Activated naive CD4-positive, alpha-beta T cell treated with anti-CD3 and anti-CD28 coated beads, Interleukin-2, amount 10 ng/mL, durations not matched to agents 7 days and 5 days (primary cell): ENCODE data around the gene OCA2.

Source experiments
- CTCF ChIA-PET: fragments of 350-600 bp; sonication (Branson Sonifier 250); formaldehyde crosslinking; loops from one replicate; lab custom pipeline; 2021; ENCODE audit warnings: antibody characterized with exemption; lab: Charles Lee
- DNase-seq: peaks from one replicate; pipeline ENCODE4 v3.0.0-alpha.2; 2020
- H3K27ac Mint-ChIP-seq: one replicate; pipeline ENCODE4 v1.8.0; 2021; ENCODE audit warnings: mild to moderate bottlenecking, moderate library complexity, mixed read lengths
- H3K27me3 Mint-ChIP-seq: one replicate; pipeline ENCODE4 v1.8.0; 2021; ENCODE audit warnings: mild to moderate bottlenecking, mixed read lengths
- H3K36me3 Mint-ChIP-seq: one replicate; pipeline ENCODE4 v1.8.0; 2021; ENCODE audit warnings: mixed read lengths
- H3K4me1 Mint-ChIP-seq: one replicate; pipeline ENCODE4 v1.8.0; 2021; ENCODE audit warnings: mixed read lengths
- H3K4me3 Mint-ChIP-seq: one replicate; pipeline ENCODE4 v1.8.0; 2021; ENCODE audit warnings: mild to moderate bottlenecking, moderate library complexity, mixed read lengths
- H3K9me3 Mint-ChIP-seq: one replicate; pipeline ENCODE4 v1.8.0; 2021; ENCODE audit warnings: mixed read lengths

OCA2 gene

DNA sequence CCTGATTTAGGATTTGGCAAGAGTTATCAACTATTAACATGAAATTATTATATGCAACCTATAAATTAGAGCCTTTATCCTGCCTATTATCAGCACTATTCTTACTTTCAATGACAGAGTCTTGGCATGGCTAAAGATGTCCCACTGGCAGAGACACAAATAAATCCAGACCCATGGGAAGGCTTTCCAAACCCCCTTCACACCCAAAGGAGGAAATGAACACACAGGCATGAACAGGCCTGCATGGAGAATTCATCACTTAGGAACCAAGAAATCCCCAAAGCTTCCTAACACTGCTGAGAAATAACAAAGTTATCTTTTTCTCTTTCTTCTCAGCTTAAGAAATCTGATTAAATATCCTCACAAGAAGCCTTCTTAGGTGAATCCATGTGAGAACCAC lies 213.9 kb downstream of the OCA2 start:
- Mint-ChIP-seq H3K27ac (no peak overlapping the region), H3K27me3 (no peaks in the 10 kb centered on the region), H3K9me3 (peaks cover 10% of the 10 kb centered on the region), H3K4me3 (no peak overlapping the region), H3K4me1 (no peaks in the 10 kb centered on the region), H3K36me3 (no peaks in the 10 kb centered on the region)
- no peak for DNase-seq
- CTCF ChIA-PET = no interaction called here

DNA sequence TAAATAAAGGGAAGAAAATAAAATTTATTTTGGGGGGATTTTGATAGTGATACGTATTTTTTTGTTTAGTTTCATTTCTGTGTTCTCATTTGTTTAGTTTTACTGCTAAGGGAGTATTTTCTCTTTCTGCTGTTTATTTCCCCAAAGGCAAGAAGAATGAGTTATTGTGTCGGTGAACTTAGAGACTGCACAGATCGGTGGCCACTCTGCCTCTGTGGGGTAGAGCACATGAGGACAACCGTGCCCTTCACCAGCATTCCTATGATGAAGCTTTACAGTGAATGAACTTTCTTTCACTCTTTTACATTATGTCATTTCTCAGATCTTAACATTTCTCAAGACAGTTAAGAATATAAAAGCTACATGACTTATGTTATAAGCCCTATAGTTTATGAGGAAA lies 214.4 kb downstream of the OCA2 start:
- no peaks in the 10 kb centered on the region for H3K4me1 Mint-ChIP-seq
- H3K9me3 Mint-ChIP-seq = peaks cover 10% of the 10 kb centered on the region

DNA sequence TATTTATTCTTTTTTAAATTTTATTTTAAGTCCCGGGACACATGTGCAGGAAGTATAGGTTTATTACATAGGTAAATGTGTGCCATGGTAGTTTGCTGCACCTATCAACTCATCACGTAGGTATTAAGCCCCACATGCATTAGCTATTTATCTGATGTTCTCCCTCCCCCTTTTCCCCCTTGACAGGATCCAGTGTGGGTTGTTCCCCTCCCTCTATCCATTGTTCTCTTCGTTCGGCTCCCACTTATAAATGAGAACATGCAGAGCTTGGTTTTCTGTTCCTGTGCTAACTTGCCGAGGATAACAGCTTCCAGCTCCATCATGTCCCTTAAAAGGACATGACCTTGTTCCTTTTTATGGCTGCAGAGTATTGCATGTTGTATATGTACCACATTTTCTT lies 220.3 kb downstream of the OCA2 start:
- no peak for DNase-seq
- Mint-ChIP-seq H3K36me3 (no peaks in the 10 kb centered on the region), H3K27me3 (no peaks in the 10 kb centered on the region), H3K4me1 (no peaks in the 10 kb centered on the region), H3K4me3 (no peak overlapping the region), H3K9me3 (no peaks in the 10 kb centered on the region), H3K27ac (no peak overlapping the region)
- CTCF ChIA-PET = no interaction called here

More for the DNA sequence above, 214.4 kb downstream of the OCA2 start:
- DNase-seq = no peak
- no peak overlapping the region for H3K4me3 Mint-ChIP-seq
- H3K36me3 Mint-ChIP-seq = no peaks in the 10 kb centered on the region
- CTCF ChIA-PET = no interaction called here
- no peak overlapping the region for H3K27ac Mint-ChIP-seq
- H3K27me3 Mint-ChIP-seq = no peaks in the 10 kb centered on the region

DNA sequence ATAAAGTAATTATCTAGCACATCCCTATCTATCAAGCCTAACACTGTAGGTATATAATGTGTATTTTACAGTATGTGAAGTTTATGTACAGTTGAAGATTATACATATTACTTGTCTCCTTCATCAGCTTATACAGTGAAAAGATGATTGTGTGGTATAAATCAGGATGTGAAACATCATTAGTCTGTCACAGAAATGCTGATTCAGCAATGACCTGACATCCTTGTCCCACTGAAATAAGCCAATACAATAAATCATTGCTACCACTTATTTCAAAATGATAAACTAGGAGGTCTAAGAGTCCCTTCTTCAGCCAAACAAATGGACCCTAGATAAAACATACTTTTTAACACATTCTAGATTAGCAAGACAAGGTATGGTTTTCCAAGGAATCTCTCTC lies 225.3 kb downstream of the OCA2 start:
- DNase-seq = no peak
- no peaks in the 10 kb centered on the region for H3K9me3 Mint-ChIP-seq
- H3K27ac Mint-ChIP-seq = no peak overlapping the region
- no peaks in the 10 kb centered on the region for H3K27me3 Mint-ChIP-seq
- CTCF ChIA-PET = no interaction called here
- H3K36me3 Mint-ChIP-seq = no peaks in the 10 kb centered on the region
- no peaks in the 10 kb centered on the region for H3K4me1 Mint-ChIP-seq
- no peak overlapping the region for H3K4me3 Mint-ChIP-seq

- DNase-seq = no peak
- no peaks in the 10 kb centered on the region for H3K36me3 Mint-ChIP-seq
- H3K4me3 Mint-ChIP-seq = no peak overlapping the region
- no peaks in the 10 kb centered on the region for H3K27me3 Mint-ChIP-seq
- H3K27ac Mint-ChIP-seq = no peak overlapping the region
- peaks cover 2% of the 10 kb centered on the region for H3K9me3 Mint-ChIP-seq
- CTCF ChIA-PET = no interaction called here
- H3K4me1 Mint-ChIP-seq = no peaks in the 10 kb centered on the region
Measured at GRCh38 chr15:27873039-27873438, 226.1 kb downstream of the OCA2 start.

DNA sequence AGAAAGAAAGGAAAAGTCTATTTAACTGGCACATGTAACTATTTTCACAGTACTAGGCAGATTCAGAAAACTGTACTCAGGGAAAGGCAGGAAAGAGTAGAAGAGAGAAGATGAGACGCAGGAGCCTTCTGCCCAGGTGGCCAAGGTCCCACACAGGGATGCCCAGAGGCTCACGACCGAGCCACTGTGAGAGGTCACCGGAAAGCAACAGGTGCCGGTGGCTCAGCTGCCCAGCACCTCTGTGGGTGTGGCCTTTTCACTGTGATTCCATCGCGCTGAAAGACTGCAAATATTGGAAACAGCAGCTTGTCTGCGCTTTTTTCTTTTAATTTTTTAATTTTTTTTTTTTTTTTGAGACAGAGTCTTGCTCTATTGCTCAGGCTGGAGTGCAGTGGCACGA lies 226.8 kb downstream of the OCA2 start:
- H3K4me3 Mint-ChIP-seq = no peak overlapping the region
- peaks cover 2% of the 10 kb centered on the region for H3K9me3 Mint-ChIP-seq
- no peak for DNase-seq
- H3K36me3 Mint-ChIP-seq = no peaks in the 10 kb centered on the region
- CTCF ChIA-PET = no interaction called here
- H3K27me3 Mint-ChIP-seq = no peaks in the 10 kb centered on the region
- H3K27ac Mint-ChIP-seq = no peak overlapping the region
- H3K4me1 Mint-ChIP-seq = no peaks in the 10 kb centered on the region

- H3K9me3 Mint-ChIP-seq = peaks cover 2% of the 10 kb centered on the region
- no peaks in the 10 kb centered on the region for H3K36me3 Mint-ChIP-seq
- H3K27me3 Mint-ChIP-seq = no peaks in the 10 kb centered on the region
- no peaks in the 10 kb centered on the region for H3K4me1 Mint-ChIP-seq
- CTCF ChIA-PET = no interaction called here
- no peak overlapping the region for H3K27ac Mint-ChIP-seq
- H3K4me3 Mint-ChIP-seq = no peak overlapping the region
- no peak for DNase-seq
Measured at GRCh38 chr15:27871902-27872260, 227.2 kb downstream of the OCA2 start.

DNA sequence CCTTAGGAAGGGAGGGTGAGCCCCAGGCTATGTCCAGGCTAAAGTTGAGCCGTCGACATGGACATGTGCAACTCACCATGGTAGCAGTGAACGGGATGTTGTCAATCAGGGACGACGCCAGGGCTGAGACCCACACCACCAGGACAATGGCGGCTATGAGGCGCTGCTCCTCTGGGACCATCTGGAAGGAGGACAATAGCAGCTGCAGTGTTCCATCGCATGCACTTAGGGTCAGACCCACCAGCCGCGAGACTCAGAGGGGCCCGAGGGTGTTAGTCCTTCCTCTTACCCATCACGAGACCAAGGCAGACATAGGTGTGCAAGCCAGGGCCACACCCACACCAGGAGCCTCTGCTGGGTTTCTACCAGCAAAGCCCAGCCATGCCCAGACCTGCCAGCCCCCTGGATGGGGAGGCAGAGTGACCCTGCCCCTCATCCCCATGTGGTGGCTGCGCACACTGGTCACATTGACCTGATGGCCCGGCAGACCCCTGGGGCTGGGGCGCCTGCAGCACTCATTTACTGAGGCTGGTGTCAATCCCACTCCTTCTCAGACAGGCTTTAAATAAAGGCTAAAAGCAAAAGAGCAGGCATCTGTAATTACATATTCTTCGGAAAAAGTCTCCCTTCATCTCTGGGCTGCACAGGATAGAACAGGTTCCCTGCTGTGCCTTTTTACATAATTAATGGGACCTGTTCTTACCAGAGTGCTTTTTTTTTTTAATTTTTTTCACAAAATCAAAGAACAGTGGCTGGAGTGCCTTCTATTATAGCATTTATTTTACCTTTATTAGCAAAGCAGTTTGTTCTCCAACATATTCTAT lies 227.8 kb downstream of the OCA2 start:
- DNase-seq = no peak
- Mint-ChIP-seq H3K4me3 (no peak overlapping the region), H3K9me3 (peaks cover 2% of the 10 kb centered on the region), H3K27ac (no peak overlapping the region), H3K36me3 (no peaks in the 10 kb centered on the region), H3K4me1 (no peaks in the 10 kb centered on the region), H3K27me3 (no peaks in the 10 kb centered on the region)
- CTCF ChIA-PET = no interaction called here

DNA sequence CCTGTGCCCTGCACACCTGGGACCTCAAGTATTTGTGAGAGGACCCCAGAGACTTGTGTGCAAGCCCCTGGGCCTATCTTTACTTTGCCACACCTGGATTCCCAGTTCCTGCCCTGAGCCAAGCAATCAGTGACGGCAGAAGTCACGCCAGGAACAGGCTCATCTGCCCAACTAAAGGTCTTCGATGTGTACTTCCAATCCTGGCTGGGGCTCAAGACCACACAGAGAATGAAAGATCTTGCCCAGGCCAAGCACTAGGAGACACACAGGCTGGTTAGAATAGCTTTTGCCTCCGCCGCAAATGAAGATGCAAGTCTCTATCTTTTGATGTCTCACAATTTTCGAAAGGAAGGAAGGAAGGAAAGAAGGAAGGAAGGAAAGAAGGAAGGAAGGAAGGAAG lies 228.8 kb downstream of the OCA2 start:
- H3K9me3 Mint-ChIP-seq = peaks cover 2% of the 10 kb centered on the region
- CTCF ChIA-PET = no interaction called here

DNA sequence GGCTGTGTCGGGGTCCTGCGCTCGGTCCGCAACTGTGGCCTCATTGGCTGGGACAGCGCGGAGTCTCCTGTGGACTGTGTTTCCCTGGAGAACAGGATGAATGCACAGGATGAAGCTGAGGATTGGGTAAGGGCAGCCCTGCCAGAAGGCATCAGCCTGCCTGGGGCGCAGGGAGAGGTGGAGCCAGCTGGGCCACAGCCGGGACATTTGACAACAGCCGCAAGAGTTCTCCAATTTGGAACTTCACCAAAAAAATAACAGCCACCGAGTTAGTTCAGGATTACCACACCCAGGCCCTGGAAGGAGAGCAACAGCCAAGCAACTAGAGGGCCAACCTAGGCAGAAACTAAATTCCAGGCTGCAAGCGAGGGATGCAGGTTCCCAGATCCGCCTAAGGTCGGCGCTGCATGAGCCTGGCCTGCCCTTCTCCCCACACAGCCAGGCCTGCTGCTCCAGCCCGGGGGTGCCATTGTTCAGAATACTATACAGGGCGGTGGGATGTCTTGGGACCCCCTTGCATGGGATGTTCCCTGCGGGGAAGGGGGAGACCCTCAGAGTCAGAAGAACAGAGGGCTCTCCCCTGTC lies 229.3 kb downstream of the OCA2 start:
- H3K4me3 Mint-ChIP-seq = no peak overlapping the region

More for the DNA sequence above, 228.8 kb downstream of the OCA2 start:
- no peaks in the 10 kb centered on the region for H3K36me3 Mint-ChIP-seq
- DNase-seq = no peak
- no peak overlapping the region for H3K4me3 Mint-ChIP-seq
- no peaks in the 10 kb centered on the region for H3K4me1 Mint-ChIP-seq
- H3K27ac Mint-ChIP-seq = no peak overlapping the region
- no peaks in the 10 kb centered on the region for H3K27me3 Mint-ChIP-seq

DNA sequence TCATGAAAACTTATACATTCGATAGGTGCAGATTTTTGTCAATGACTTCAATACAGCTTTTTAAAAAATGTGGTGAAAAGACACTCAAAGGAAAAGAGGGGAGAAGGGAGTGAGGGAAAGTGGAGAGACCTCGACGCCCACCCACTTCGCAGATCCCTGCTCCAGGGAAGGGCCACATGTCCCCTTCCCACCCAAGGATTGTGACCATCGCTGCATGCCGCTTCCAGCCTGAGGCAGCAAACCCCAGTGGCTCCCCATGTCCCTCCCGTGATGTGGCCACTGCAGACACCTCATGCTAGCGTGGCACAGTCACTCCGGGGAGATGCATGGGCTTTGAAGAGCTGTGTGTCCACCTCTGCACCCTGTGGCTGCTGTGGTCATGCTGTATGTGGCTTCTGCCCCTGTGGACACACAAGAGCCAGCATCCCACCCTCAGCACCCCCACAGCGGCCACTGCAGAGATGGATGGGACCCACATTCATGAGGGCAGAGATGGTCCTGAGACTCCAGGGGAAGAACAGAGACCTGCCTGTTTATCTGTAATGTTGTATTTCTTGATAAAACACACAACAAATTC lies 230.2 kb downstream of the OCA2 start:
- no peaks in the 10 kb centered on the region for H3K36me3 Mint-ChIP-seq
- no peak for DNase-seq
- H3K9me3 Mint-ChIP-seq = peaks cover 4% of the 10 kb centered on the region
- no peak overlapping the region for H3K27ac Mint-ChIP-seq
- no peaks in the 10 kb centered on the region for H3K4me1 Mint-ChIP-seq
- CTCF ChIA-PET = no interaction called here
- no peak overlapping the region for H3K4me3 Mint-ChIP-seq
- H3K27me3 Mint-ChIP-seq = no peaks in the 10 kb centered on the region

More for the DNA sequence above, 229.3 kb downstream of the OCA2 start:
- Mint-ChIP-seq H3K4me1 (no peaks in the 10 kb centered on the region), H3K27ac (no peak overlapping the region), H3K9me3 (peaks cover 3% of the 10 kb centered on the region), H3K27me3 (no peaks in the 10 kb centered on the region), H3K36me3 (no peaks in the 10 kb centered on the region)
- no peak for DNase-seq
- CTCF ChIA-PET = no interaction called here

DNA sequence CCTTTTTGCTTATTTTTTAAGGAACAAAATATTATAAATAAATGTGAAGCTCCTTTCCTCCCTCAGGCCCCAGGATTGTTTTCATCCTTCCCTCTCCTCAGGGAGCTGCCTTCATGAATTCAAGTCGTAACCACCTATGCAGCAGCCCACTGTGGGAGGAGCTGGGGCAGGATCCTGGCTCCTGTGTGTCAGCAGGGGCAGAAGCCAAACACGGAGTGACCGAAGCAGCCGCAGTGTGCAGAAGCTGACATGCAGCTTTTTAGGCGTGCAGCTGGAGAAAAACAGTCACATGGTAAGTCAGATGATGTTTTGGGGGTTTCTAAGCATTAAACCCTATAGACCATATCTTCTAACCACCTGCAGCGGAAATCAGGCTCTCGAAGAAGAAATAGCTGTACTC lies 231.3 kb downstream of the OCA2 start:
- Mint-ChIP-seq H3K27ac (no peak overlapping the region), H3K36me3 (no peaks in the 10 kb centered on the region), H3K4me3 (no peak overlapping the region), H3K27me3 (no peaks in the 10 kb centered on the region), H3K9me3 (peaks cover 5% of the 10 kb centered on the region), H3K4me1 (no peaks in the 10 kb centered on the region)
- CTCF ChIA-PET = no interaction called here
- DNase-seq = no peak

DNA sequence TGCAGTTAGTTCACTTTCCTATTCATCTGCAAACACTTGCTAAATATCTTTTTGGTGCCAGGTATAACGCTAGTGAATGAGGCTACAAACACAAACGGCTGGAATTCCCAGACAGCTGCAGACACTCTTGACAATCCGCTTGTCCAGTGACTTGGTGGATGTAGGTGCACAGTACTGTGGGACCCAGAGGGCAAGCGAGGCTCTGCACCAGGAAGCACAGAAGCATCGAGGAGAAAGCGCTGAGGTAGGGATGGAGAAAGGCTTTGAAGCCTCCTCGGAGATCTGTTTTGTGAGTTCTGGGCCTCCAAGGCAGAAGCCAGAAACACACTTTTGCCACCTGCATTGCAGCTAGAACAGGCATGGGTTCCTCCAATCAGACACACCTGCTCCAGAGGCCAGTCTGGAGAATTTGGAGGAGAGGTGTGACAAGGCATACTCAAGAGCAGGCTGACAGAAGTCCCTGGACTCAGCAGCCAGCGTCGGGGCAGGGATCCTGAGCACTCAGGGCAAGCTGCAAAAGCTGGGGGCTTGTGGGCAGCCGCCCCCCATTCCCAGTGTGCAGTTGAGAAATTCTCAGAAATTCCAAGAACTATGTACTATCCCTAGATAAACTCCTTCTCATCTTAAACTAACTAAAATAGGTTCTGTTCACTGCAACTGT lies 232.5 kb downstream of the OCA2 start:
- Mint-ChIP-seq H3K4me1 (no peaks in the 10 kb centered on the region), H3K4me3 (no peak overlapping the region), H3K27me3 (no peaks in the 10 kb centered on the region), H3K9me3 (peaks cover 8% of the 10 kb centered on the region), H3K27ac (no peak overlapping the region), H3K36me3 (no peaks in the 10 kb centered on the region)
- DNase-seq = no peak
- CTCF ChIA-PET = no interaction called here

DNA sequence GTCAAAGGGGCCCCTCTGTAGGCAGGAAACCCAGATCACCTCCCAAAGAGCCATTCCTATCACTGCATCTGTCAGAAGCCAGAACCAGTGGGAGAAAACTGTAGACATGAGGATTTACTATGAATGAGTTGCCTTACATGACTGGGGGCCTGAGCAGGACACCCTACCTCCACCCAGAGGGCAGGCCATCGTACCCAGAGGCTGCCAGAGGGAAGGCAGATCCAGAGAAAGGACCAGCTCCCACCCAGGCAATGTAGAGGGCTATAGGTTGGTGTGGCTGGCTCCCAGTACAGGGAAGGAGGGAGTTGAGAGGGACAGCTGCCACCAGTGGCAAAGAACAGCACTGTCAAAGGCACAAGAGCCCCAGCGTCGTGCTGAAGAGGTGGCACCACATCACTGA lies 233.2 kb downstream of the OCA2 start:
- Mint-ChIP-seq H3K27me3 (no peaks in the 10 kb centered on the region), H3K4me3 (no peak overlapping the region), H3K4me1 (no peaks in the 10 kb centered on the region), H3K36me3 (no peaks in the 10 kb centered on the region), H3K9me3 (peaks cover 15% of the 10 kb centered on the region), H3K27ac (no peak overlapping the region)
- no peak for DNase-seq
- CTCF ChIA-PET = no interaction called here
